SHP77 (cell line): ENCODE measurements around the gene GRIK2.
A peak's percentile ranks its signal among the peaks of the same experiment; 100 is the strongest.

ENCODE experiments used
- DNase-seq, 2 experiments: peaks; one replicate each; lab custom pipeline; 2025; lab: John Stamatoyannopoulos, UW

GRIK2 gene

DNA sequence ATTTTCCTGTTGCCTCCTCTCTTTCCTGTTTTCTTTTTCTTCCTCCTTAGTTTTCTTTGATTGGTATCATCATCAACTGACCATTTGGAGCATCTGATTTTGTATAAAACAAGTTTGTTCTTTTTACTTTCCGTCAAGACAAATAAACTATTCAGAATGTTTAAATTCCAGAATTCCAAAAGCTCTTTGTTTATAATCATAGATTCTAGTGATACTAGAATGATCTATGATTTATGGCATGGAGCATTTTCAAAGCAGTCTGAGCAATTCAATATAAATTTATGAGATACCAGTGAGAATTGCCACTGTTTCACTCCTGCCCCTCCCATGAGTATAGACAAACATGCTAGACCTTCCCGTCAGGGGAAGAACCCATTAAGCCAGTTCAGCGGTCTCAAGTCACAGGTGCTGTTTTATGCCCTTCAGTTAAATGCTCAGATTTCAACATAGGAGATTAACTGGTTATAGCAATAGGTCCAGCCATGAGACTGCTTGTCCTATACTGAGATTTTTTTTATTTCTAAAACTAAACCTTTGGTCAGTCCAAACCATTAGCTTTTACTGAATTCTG is 60.7 kb downstream of the GRIK2 start:
- DNase-seq, result peak; percentile 85 to 89

DNA sequence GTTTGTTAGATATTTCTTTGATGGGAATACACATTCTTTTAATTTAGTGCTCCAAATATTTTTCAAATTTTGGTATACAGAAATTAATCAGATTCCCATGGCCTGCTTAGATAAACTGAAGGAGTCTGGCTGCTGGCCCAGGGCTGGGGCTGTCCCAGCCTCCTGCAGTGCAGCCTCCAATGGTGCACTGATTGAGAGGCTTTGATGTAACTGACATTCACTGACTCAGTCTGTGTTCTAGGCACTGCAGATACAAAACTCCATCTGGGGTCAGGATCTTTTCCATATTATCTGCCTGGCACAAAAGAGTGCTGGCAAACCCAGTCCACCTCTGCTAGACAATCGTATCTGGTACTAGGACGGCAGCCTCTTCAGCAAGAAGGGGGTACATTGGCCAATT is 64.8 kb downstream of the GRIK2 start:
- no peak for DNase-seq

DNA sequence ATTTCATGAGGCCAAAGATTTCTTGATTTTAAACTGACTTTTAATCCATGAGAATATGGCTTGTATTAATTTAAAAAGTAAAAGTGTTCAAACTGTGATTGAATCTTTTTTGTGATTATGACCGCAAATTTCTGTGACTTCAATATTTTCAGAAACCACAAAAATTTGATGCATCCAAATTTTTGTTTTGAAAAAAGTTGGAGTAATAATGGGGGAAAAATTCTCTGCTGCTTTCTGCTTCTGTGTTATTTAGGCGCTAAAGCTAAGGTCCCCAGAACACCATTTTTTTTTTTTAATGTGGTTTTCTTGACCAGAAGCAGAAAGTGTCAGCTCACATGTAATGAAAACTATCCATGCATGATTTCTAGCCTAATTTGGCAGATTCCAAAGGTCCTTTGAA is 65.3 kb downstream of the GRIK2 start:
- DNase-seq, result no peak

DNA sequence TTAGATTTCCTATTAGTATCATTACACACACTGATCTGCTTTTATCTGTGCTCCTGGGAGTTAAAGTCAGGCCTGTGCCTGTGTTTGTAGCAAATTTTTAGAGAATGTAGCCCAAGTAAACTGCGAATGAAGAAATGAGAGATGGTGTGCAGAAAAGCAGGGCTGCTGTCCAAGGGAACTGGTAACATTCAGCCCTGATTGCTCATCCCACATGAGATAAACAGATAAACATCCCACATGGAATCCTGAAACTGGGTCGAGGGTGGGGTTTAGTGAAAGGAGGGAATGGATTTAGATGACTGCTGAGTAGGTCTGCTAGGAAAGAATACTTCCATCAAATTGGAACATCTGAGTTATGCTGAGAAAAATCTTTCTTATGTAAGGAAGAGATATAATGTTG is 69.1 kb downstream of the GRIK2 start:
- no peak for DNase-seq

DNA sequence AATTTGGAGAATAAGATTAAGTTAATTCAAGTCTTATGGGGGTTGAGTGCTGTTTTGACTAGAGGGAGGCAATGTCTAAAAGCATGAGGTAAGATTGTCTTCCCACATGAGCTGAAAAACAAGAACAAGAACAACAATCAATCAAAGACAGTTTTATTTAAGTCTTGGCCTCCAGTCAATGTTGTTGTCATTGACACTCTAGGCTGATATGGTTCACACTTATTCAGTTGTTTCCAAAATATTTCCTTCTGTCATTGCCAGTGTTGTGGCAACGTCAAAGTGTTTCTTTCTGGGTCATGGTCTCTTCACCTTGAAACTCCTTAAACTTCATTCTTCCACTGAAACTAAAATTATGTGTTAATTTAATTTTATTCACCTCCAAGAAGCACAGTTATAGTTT is 72.4 kb downstream of the GRIK2 start:
- no peak for DNase-seq

DNA sequence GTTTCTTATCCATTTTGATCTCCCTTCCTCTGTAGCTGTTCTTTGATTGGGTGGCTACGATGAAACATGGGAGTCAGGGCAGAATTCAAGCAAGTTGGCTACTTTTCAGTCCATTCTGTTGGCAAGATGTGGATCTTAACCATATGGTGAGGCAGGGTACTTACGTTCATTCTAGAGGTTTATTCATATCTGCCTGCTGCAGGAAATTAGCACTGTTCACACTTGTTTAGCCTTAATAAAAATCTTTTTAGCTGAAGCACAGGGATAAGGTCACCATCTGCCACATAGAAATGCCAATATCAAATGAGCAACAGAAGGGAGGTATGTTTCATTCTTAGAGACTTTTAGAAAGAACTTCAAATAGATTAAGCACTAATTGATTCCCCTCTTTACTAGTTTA is 83.9 kb downstream of the GRIK2 start:
- DNase-seq, result no peak

DNA sequence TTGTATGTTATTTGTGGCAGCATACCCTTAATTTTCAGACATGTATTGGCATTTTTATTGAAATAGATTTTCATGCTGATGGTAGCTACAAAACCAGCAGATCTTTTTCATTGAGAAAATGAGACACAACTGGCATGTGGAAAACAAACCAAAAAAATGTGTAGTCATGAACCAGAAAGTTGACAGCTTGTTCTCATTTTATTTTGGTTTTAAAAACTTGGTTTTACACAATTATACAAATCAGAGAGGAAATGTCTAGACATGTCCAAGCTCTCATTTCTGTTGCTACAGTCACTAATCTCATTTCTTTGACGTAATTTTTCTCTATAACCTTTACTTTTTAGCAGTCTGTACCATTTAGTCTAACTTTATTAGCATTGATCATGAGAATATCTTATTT is 85.4 kb downstream of the GRIK2 start:
- no peak for DNase-seq

DNA sequence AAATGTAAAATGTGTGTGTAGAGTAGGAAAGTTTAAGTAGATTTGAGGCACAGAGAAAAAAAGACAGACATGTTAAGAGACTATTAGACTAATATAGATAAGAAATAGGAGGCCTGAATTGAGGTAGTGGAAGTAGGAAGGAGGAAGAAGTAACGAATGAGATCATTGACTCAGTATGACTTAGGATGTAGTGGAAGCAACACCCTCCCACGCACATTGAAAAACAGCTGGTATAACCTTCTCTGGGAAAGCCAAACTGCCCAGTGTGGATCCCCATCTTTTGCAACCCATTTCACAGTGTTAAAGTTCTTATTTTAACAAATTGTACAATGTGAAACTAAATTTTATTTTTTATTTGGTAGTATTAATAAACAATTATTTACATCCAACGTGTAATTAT is 89.1 kb downstream of the GRIK2 start:
- no peak for DNase-seq

DNA sequence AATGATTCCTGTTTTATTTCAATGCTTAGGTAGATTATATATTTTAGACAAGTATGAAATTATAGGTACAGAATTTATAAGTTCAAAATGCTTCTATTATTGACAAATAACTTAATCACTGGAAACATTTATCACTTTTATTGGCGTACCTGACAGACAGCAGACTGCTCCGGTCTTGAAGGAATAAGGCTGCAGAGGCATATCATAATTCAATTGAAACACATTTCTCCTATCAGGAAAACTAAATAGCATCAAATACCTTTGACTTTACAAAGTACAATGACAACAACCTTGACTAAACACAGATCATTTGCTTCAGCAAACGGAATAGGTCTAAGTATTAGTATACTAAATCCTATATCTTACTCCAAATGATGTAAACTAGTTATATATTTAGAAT is 91.3 kb downstream of the GRIK2 start:
- no peak for DNase-seq

DNA sequence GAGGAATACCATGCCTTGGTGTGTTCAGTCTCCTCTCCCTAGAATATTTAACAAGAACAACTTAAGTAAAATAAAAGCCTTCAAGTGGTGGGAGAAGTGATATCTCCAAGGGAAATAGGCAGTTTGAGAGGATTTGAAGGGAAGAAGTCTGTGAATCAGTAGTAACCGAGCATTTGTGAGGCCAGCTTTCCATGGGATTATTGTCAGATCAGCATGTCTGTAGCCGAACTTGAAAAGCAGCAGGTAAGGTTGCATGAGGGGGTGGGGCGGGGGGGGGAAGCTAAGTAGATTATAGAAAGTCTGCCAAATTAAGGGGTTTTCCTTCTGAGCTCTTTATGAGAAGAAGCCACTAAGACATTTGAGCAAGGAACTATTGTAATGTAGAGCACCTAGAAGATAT is 92.6 kb downstream of the GRIK2 start:
- no peak for DNase-seq

DNA sequence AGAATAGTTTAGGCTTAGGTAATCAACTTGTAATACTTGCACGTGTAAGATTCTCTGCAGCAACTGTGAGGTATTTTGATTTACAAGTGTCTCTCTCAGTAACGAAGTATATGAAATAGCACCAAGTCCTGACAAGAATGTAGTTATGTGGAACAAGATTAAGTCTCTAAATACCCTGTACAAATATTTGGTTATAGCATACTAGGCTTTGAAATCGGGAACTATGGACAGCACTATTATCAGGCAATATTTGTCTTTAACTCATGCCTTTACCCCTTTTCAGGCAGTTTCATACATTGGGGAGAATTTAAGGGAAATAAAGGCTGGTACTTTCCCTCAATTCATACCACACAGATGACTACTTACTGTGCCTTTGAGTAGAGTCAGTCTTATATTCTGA is 93.2 kb downstream of the GRIK2 start:
- no peak for DNase-seq

DNA sequence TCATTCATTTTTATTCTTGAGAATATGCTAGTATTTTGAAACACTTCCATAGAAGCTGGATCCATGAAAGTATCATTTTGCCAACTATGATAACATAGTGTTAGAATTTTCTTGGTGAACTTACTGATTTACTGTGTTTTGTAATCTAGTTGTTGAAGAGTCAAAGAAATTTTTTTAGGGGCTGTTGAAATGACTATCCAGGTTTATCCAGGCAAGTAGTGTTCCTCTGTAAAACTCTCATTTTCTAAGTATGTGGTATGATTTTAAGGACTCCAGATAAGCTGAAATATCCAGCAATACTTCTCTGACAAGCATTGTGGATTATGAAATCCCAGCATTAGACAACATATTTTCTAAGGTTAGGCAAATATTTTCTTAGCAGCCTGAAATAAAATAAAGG is 95.9 kb downstream of the GRIK2 start:
- DNase-seq, result no peak

DNA sequence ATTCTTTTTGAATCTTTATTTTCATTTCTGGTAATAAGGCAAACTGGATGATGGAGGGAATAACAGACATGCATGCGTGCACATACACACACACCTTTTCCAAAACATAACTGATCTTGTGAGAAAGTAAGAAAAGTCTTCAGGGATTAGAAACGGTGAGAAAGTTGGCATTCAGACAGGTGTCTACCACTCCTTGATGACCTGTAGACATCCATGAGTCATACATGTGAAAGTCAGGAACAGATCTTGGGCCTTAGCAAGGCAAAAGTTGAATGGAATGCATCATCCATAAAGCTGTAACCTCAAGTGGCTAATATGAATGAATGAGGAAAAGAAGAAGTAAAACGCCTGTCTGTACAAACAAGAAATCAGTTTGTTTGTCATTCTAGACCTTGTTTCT is 97.3 kb downstream of the GRIK2 start:
- DNase-seq, result no peak

DNA sequence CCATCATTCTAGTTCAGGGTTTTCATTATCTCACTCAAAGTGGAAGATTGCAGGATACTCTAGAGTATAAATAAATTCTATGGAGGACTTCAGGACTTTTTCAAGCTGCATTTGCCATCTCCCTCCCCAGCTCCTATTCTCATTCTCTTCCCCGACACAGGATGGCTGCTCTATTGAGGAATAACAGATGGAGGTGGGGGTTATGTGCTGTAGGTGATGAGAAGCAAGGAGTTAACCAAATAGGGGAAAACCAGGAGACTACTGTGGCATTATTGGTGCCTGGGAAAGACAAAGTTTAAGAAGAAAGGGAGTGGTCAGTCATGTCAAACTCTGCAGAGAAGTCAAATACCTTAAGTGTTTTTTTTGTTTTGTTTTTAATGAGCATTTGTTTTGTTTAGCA is 109.3 kb downstream of the GRIK2 start:
- no peak for DNase-seq

DNA sequence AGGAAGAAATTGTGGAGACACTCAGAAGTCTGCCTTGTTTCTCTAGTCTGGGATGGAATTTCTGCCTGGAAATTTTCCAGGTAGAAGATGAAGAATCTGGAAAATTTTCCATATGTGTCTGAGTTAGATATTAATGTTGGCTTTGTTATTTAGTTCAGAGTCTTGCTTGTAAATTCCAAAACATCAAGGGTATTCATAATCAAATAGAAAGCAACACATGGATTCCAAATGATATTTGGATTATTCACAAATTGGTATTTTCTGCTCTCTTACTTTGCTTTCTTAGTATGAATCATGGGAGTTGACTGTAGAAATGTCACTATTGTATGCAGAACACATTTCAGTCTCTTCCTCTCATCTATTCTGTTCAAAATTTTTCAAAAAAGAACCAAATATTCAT is 116.0 kb downstream of the GRIK2 start:
- no peak for DNase-seq

DNA sequence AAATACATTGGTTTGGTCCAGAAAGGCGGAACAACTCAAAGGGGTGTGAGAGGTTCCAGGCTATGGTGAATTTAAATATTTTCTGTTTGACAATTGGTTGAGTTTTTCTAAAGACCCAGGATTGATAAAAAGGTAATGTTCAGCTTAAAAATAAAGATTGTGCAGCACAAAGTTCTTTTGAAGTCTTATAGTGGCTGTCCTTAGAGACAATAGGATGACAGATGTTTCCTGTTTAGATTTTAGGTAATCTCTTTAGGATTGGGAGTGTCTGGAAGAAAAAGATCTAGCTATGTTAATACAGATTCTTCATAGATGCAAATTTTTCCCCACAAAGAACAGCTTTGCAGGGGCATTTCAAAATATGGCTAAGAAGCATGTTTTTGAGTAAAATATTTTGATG is 119.7 kb downstream of the GRIK2 start:
- DNase-seq, result no peak

DNA sequence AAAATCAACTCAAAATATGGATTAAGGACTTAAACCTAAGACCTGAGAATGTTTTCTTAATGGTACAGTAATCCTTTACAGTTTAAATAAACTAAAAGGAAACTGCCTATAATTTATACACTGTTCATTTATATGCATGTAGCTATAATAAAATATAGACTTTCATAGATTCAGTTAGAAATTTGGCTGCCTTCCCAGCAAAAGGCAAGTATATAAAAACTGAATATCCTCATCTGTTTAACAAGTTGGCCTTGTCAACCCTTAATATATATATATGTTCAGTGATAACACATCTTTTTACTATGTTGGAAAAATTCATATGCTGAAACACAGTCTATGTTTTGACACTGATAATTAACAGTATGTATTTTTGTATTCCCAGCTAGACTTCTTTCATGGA is 123.1 kb downstream of the GRIK2 start:
- no peak for DNase-seq

DNA sequence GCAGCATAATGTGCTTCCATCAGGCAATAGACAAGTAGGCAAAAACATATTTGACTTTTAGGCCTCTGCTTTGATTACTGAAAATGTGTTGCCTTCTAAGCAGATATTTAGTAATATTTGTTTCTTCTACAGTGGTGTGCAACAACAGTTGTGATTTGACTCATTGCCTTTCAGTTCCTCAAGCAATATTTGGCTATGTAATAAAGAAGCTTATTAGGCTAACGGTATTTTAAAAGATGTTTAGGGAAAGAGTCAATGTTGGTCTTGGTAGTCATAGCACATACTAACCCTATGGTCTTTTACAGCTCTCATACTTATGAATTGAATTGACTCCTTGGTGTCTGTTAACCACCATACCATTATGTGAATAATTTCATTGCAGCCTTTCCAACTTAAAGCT is 124.1 kb downstream of the GRIK2 start:
- no peak for DNase-seq

DNA sequence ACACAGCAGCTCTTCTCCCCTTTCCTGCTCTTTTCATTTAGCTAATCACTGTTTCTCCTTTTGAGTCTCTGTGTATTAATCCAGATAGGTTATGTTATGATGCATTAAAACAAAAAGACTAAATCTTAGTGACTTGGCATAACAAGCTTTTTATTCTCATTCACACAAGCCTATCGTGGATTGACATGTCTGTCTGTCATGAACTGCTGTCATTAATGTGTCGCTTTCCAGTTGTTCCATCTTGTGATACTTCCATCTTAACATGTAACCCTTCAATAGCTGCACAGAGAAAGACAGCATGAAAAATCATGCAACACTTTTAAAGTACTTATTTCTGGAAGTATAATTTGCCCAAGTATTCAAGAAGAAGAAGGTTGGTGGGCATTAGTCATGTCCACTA is 128.7 kb downstream of the GRIK2 start:
- no peak for DNase-seq

DNA sequence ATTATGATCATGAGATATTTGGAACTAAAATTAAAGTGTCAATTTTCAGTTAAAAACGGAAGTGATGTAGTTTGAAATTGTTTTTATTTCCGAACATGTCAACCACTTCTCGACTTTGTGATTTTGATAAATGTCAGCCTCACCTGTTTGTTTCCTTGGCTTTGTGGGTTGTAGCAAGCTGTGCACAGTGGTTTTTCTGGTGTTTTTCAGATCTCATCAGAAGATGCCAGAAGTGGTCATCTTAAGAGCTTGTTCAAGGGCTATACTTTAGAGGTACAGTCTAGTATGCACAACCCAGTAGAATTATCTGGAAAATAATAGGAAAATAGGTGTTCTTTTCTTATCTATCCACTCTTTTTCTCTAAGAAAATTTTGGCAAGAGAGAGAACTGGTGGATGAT is 134.0 kb downstream of the GRIK2 start:
- DNase-seq, result no peak

DNA sequence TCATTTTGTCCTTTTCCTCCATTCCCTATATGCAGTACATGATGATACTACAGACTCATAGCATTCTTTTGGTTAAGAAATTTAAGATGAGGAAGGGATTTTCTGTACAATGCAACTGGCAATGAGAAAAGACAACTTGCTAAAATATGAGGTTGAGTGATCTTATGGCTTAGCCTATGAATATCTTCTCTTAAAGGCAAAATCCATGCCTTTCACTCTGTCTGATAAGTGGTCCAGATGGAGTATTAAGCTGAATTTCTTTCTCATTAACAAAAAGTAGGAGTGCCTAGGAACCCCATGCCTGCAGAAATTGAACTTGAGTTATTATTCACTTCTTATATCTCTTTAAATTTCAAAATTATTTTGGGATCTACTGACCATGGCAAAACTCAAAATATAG is 135.3 kb downstream of the GRIK2 start:
- DNase-seq, result no peak

DNA sequence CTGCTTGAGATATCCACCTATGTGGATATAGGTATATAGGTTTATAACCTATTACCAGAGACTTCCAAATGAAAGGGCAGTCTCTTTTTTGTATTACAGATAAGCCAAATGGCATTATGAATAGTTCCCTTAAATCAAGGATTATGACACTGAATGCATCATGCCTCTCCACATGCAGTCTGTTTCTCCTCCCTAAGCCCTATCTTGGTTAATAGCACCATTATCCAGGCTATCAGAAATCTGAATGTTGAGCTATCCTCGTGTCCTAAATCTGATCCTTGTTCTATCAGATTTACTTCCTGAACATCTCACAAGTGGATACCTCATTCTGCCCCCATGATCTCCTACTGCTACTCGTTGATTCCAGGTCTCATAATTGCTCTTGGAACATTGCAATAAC is 138.0 kb downstream of the GRIK2 start:
- DNase-seq, result no peak

DNA sequence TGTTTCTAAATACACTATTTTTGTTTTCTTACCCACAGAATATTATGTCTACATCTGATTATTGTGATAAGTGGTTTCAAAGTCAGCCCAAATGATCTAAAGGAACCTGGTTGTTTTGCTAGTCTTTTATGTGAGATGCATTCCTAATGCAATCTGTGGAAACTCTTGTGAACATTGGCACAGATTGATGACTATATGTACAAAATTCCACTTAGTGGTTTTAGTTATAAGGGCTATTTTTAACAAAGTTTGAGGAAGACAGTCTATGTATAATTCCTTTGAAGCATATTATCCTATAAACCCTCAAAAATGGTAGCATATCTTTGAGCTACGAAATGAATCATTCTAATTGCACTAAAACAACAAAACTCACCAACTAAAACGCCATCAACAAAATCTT is 140.9 kb downstream of the GRIK2 start:
- no peak for DNase-seq

DNA sequence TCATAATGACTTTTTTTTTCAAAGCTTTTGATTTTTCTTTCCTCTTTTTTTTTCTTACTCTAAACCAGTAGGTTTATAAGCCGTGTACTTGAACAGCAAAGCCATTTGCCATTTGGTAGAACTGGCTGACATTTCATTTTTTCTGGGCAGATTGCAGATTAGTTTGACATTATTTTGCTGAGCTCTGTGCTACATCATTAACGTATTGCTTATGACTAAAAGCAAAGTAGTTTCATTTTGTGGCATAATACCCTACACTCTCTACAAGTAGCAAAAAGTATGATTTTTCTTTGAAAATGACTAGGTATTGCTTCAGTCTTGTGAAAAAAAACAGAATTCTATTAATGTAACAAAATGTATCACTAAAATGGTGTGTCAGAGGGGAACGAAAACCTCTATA is 141.3 kb downstream of the GRIK2 start:
- DNase-seq, result no peak

DNA sequence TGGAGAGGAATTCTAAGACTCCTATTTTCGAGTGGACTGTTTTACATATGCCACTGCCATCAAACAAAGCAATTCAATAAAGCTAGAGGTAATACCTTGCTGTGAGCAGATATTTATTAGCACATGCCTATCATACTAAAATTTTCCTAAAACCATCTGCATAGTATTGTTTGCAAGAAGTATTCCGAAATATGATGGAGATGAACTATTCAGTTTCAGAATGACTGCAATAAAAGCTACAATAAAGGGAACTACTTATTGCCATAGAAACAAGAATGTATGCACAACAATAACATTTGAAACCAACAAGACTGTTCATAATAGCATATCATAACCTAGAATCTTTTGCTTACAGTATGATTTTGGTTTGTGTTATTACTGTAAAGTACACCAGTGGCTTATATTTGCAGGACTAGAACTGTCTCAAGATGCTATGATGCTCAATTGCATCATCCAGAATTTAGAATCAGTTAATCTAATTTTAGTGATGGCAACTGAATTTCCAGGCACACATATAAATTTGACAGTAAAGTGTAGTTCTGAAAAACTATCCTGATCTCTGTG is 144.3 kb downstream of the GRIK2 start:
- no peak for DNase-seq
